ENCODE measurements around the gene PLCB3. TPM values are rescaled to one million over a fixed set of nuclear protein-coding genes. Genes with fewer than 3 reads are reported as not detected.

Gene PLCB3
- total RNA-seq, 1 experiment from 2014 or later = 80.2 TPM

GRCh38 chr11:64254326-64254725 is 3.0 kb downstream of the PLCB3 start:
- H3K56ac ChIP-seq (ENCODE audit: insufficient read length, low read depth, low read length) = no peak overlapping the region
- H3K27ac ChIP-seq (ENCODE audit: insufficient read length, low read depth, low read length) = no peak overlapping the region
- H2BK120ac ChIP-seq (ENCODE audit: low read depth, low read length, poor library complexity, severe bottlenecking) = no peak overlapping the region
- H2AFZ ChIP-seq (ENCODE audit: low read length) = no peak overlapping the region
- H2BK15ac ChIP-seq (ENCODE audit: low read depth, low read length) = no peak overlapping the region
- no peak overlapping the region for H3K27ac Mint-ChIP-seq
- no peaks in the 10 kb centered on the region for H3K27me3 Mint-ChIP-seq (ENCODE audit: low read depth)
- no peak overlapping the region for H2BK5ac ChIP-seq (ENCODE audit: insufficient read length, low read length)
- H3T11ph ChIP-seq (ENCODE audit: low read length) = no peak overlapping the region
- no peaks in the 10 kb centered on the region for H3K9me3 Mint-ChIP-seq
- H3K18ac ChIP-seq (ENCODE audit: insufficient read length, low read depth, low read length) = no peak overlapping the region
- no peak overlapping the region for H4K8ac ChIP-seq (replicated peaks; ENCODE audit: insufficient read length, low read depth, low read length)
- H2AK5ac ChIP-seq (ENCODE audit: insufficient read length, low read length) = no peak overlapping the region
- peaks cover 18 to 27% of the 10 kb centered on the region in 2 experiments for H3K4me1 Mint-ChIP-seq
- no peak overlapping the region for H3K14ac ChIP-seq (ENCODE audit: insufficient read depth, low read length)
- no peaks in the 10 kb centered on the region for H3K9me3 ChIP-seq (ENCODE audit: control insufficient read depth, low read depth, low read length)
- no peak overlapping the region for H4K5ac ChIP-seq (ENCODE audit: insufficient read length, low read depth, low read length)
- peaks cover 16% of the 10 kb centered on the region for H3K23me2 ChIP-seq (ENCODE audit: insufficient read length, low read depth, low read length, poor library complexity, severe bottlenecking)
- DNase-seq = no peak
- peaks cover 28 to 51% (median 43%) of the 10 kb centered on the region in 3 experiments; a peak in 6 of 7 replicates for H3K36me3 Mint-ChIP-seq (ENCODE audit: insufficient read depth in 1 of 3, low read depth in 3 of 3)
- no peak overlapping the region for H3K23ac ChIP-seq (ENCODE audit: insufficient read length, low read depth, low read length)
- no peaks in the 10 kb centered on the region for H3K27me3 ChIP-seq (ENCODE audit: insufficient read depth, low read length)
- H3K4me1 ChIP-seq (ENCODE audit: insufficient read depth, low read length) = peaks cover 4% of the 10 kb centered on the region; the same call in 1 of the 2 replicates
- no CpG with 5 or more reads among the region's 7 CpGs for WGBS (ENCODE audit: extremely low coverage, insufficient read length, low lambda C conversion rate)
- peaks cover 3% of the 10 kb centered on the region for H3K79me1 ChIP-seq (ENCODE audit: insufficient read depth, low read depth, low read length, poor library complexity, severe bottlenecking)
- H3K9ac ChIP-seq (ENCODE audit: extremely low read depth, insufficient read length, low read length) = no peak overlapping the region
- TF ChIP-seq CTCF (conservative IDR thresholded peaks at IDR 0.05) = no peak
- no peak overlapping the region for H2BK20ac ChIP-seq (ENCODE audit: low read depth, low read length, poor library complexity, severe bottlenecking)
- no peak overlapping the region for H2BK12ac ChIP-seq (ENCODE audit: insufficient read length, low read depth, low read length)
- no peak overlapping the region for H3K4me2 ChIP-seq (ENCODE audit: insufficient read depth, insufficient read length, low read length)
- no peak overlapping the region for H3K4ac ChIP-seq (ENCODE audit: low read depth, low read length)
- H3K4me3 Mint-ChIP-seq = 0 out of 5 replicates have a peak overlapping the region, but pooled peaks of 1 of the 2 experiments have one; percentile 98
- no peaks in the 10 kb centered on the region; the same call in 1 of the 2 replicates for H3K79me2 ChIP-seq (ENCODE audit: insufficient read depth, low read length)
- no peak overlapping the region for H4K91ac ChIP-seq (ENCODE audit: insufficient read length, low read depth, low read length)
- H4K20me1 ChIP-seq (ENCODE audit: control insufficient read depth, insufficient read depth, insufficient read length) = no peaks in the 10 kb centered on the region

Measured in H9 (cell line).